ENCODE results near the gene NAT8. TPM values are rescaled to one million over a fixed set of nuclear protein-coding genes. Genes with fewer than 3 reads are reported as not detected.
"Not testable (repeated sequence)": the region's sequence is repeated elsewhere in the genome, so short reads cannot be mapped to it uniquely, and the experiment has no call there.

The NAT8 gene
- total RNA-seq, 4 donors from 2014 or later: not detected

GRCh38 chr2:73651591-73652230 lies 9.5 kb upstream of the NAT8 start:
- TF ChIP-seq CTCF (IDR thresholded peaks at IDR 0.05): no peak
- no peak for TF ChIP-seq POLR2A (IDR thresholded peaks at IDR 0.05)
- Histone ChIP-seq H3K27me3 (no peaks in the 10 kb centered on the region), H3K4me3 (no peak overlapping the region), H3K27ac (no peak overlapping the region), H3K4me1 (no peaks in the 10 kb centered on the region), H3K36me3 (no peaks in the 10 kb centered on the region), H3K9me3 (no peaks in the 10 kb centered on the region)
- 65 to 72% methylated on average over 6 of the region's 6 CpGs for WGBS, 2 donors
- intact Hi-C loops (cut with DNase I): no loop called here
- no peak for DNase-seq

- H3K4me1 ChIP-seq; H3K27ac ChIP-seq; H3K4me3 ChIP-seq; H3K36me3 ChIP-seq; H3K27me3 ChIP-seq; DNase-seq; H3K9me3 ChIP-seq; intact Hi-C loops (cut with DNase I): not testable (repeated sequence)
- 78 to 100% methylated on average over 1 to 4 of the region's 10 CpGs for WGBS, 2 donors
Measured at GRCh38 chr2:73647690-73648089, 5.5 kb upstream of the NAT8 start.

GRCh38 chr2:73641767-73642062 lies 507 bp downstream of the NAT8 start:
- no peak for TF ChIP-seq CTCF (IDR thresholded peaks at IDR 0.05)
- no peak for TF ChIP-seq POLR2A (IDR thresholded peaks at IDR 0.05)
- Histone ChIP-seq H3K27ac (no peak overlapping the region), H3K4me1 (no peaks in the 10 kb centered on the region), H3K27me3 (no peaks in the 10 kb centered on the region), H3K36me3 (no peaks in the 10 kb centered on the region), H3K4me3 (no peak overlapping the region), H3K9me3 (no peaks in the 10 kb centered on the region)
- DNase-seq: no peak
- intact Hi-C loops (cut with DNase I): no loop called here
- 93 to 100% methylated on average over 1 to 3 of the region's 3 CpGs for WGBS, 2 donors

GRCh38 chr2:73640946-73641766 lies 1.1 kb downstream of the NAT8 start:
- 81 to 87% methylated on average over 9 to 11 of the region's 19 CpGs for WGBS, 2 donors
- intact Hi-C loops (cut with DNase I): no loop called here
- no peak for DNase-seq
- no peaks in the 10 kb centered on the region for H3K27me3 ChIP-seq
- H3K27ac ChIP-seq: no peak overlapping the region
- H3K4me1 ChIP-seq: no peaks in the 10 kb centered on the region
- H3K4me3 ChIP-seq: no peak overlapping the region
- H3K36me3 ChIP-seq: no peaks in the 10 kb centered on the region
- TF ChIP-seq POLR2A (IDR thresholded peaks at IDR 0.05) (no peak), CTCF (IDR thresholded peaks at IDR 0.05) (no peak)
- no peaks in the 10 kb centered on the region for H3K9me3 ChIP-seq

- Histone ChIP-seq H3K27ac (no peak overlapping the region), H3K27me3 (no peaks in the 10 kb centered on the region), H3K9me3 (no peaks in the 10 kb centered on the region), H3K4me3 (no peak overlapping the region), H3K36me3 (no peaks in the 10 kb centered on the region), H3K4me1 (no peaks in the 10 kb centered on the region)
- WGBS, 2 donors: 33 to 44% methylated on average over 1 of the region's 1 CpG
- TF ChIP-seq CTCF (IDR thresholded peaks at IDR 0.05) (no peak), POLR2A (IDR thresholded peaks at IDR 0.05) (no peak)
- intact Hi-C loops (cut with DNase I): no loop called here
- no peak for DNase-seq
Measured at GRCh38 chr2:73640511-73640911, 1.7 kb downstream of the NAT8 start.

Data from esophagus squamous epithelium (tissue), 5 donors.